HG02870 (cell line): ENCODE results near the gene SNX32.

Experiments
- ATAC-seq: cut with Tn5 transposase; IDR thresholded peaks from one replicate; pipeline ENCODE4 v1.9.1; 2021; ENCODE audit warnings: mild to moderate bottlenecking, moderate library complexity; ENCODE audit not compliant: unreplicated experiment

The SNX32 gene

GRCh38 chr11:65833297-65834030 lies at the start of gene SNX32:
Gene SNX32, plus strand, starts transcription at chr11:65833963. Its CDS starts 103 bp downstream, at chr11:65834066.
- ATAC-seq: peak; percentile 90

GRCh38 chr11:65785319-65786007 lies 48.3 kb upstream of the SNX32 start:
- no peak for ATAC-seq

- ATAC-seq: no peak
Measured at GRCh38 chr11:65786008-65786785, 47.6 kb upstream of the SNX32 start.

GRCh38 chr11:65786786-65787636 lies 46.8 kb upstream of the SNX32 start, which contains the start of gene OVOL1:
Gene OVOL1, plus strand, starts transcription at chr11:65787063. Its CDS starts 311 bp downstream, at chr11:65787374.
- ATAC-seq: no peak

- ATAC-seq: no peak
Measured at GRCh38 chr11:65787649-65788622, 45.8 kb upstream of the SNX32 start.

- ATAC-seq: no peak
Measured at GRCh38 chr11:65788821-65789220, 44.9 kb upstream of the SNX32 start.

- no peak for ATAC-seq
Measured at GRCh38 chr11:65789230-65790103, 44.3 kb upstream of the SNX32 start.

- ATAC-seq: no peak
Measured at GRCh38 chr11:65790104-65790901, 43.5 kb upstream of the SNX32 start.

GRCh38 chr11:65790902-65791650 lies 42.7 kb upstream of the SNX32 start:
- ATAC-seq: no peak

- ATAC-seq: peak; percentile 54
Measured at GRCh38 chr11:65791719-65792213, 42.0 kb upstream of the SNX32 start.

- ATAC-seq: no peak
Measured at GRCh38 chr11:65792456-65792855, 41.3 kb upstream of the SNX32 start.

- no peak for ATAC-seq
Measured at GRCh38 chr11:65793144-65793581, 40.6 kb upstream of the SNX32 start.

- no peak for ATAC-seq
Measured at GRCh38 chr11:65793625-65794400, 40.0 kb upstream of the SNX32 start.

- no peak for ATAC-seq
Measured at GRCh38 chr11:65794570-65795510, 38.9 kb upstream of the SNX32 start.
